PFSK-1 (cell line): ENCODE data around the gene DNAJB2.

ENCODE experiments used
- FOXP2 ChIP-seq: optimal IDR thresholded peaks from 2 replicates; pipeline ENCODE3; 2011; ENCODE audit warnings: borderline replicate concordance, control low read depth, inconsistent platforms; ENCODE audit not compliant: insufficient read depth; ENCODE audit errors: extremely low read length, extremely low read depth
- POLR2AphosphoS5 ChIP-seq: IDR thresholded peaks from 2 replicates; pipeline ENCODE4 v1.6.1; 2012; ENCODE audit warnings: low read depth, mild to moderate bottlenecking, control low read depth, low read length, moderate library complexity
- REST ChIP-seq, 2 experiments: IDR thresholded peaks; 2 replicates each; pipeline versions ENCODE4 v1.6.1 to v1.8.0; 2011 to 2012; ENCODE audit warnings: low read depth in 2 of 2, low read length in 2 of 2, control low read depth in 1 of 2, inconsistent platforms in 1 of 2, mild to moderate bottlenecking in 1 of 2, moderate library complexity in 1 of 2; ENCODE audit not compliant: insufficient read depth in 1 of 2
- SIN3A ChIP-seq: IDR thresholded peaks from 2 replicates; pipeline ENCODE4 v1.6.1; 2012; ENCODE audit warnings: mild to moderate bottlenecking, low read length, moderate library complexity, borderline replicate concordance; ENCODE audit not compliant: insufficient read depth
- TAF1 ChIP-seq: IDR thresholded peaks from 2 replicates; pipeline ENCODE4 v1.6.1; 2012; ENCODE audit warnings: low read length, control low read depth, borderline replicate concordance; ENCODE audit not compliant: insufficient read depth

GRCh38 chr2:219253753-219254589 lies 25.2 kb upstream of the DNAJB2 start, which contains the start of gene TUBA4A:
- TF ChIP-seq POLR2AphosphoS5 (no peak), SIN3A (no peak), REST (IDR thresholded peaks at IDR 0.05; ENCODE audit: insufficient read depth in 1 of 2, low read depth in 2 of 2, low read length in 2 of 2) (no peak), TAF1 (no peak), FOXP2 (no peak)
